ENCODE results near the gene SLC1A1.
"Not testable (repeated sequence)": the region's sequence is repeated elsewhere in the genome, so short reads cannot be mapped to it uniquely, and the experiment has no call there.

The SLC1A1 gene

DNA sequence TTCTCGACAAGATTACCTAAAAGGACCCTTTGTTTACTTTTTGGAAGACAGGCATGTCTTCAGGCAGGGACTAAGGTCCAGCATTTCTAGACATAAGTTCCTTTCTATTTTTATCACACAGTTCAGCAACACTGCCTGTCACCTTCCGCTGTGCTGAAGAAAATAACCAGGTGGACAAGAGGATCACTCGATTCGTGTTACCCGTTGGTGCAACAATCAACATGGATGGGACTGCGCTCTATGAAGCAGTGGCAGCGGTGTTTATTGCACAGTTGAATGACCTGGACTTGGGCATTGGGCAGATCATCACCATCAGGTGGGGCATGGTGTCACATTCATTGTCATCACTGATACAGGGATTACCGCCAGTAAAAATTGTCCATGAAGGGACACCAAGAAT is 86.2 kb downstream of the SLC1A1 start:
- DNase-seq (ENCODE audit: low read depth, low spot score) = no peak

DNA sequence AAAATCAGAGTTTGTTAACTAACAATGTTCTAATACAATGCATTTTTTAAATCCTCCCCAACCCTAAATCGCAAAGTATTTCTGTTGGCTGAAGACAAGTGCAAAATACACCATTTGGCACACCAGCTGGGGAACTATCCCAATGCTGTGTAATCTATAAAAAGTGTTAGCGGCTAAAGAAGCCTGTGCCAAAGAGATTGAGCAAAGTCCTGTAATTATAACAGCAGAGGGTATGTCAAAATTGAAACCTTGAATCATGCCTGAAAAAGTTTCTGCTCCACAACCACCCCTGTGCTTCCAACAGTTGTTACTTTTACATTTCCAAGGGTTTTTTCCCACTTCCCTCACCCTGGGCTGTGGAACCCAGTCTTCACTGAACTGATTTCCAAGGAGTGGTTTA is 88.7 kb downstream of the SLC1A1 start:
- DNase-seq (ENCODE audit: low read depth, low spot score) = no peak

DNA sequence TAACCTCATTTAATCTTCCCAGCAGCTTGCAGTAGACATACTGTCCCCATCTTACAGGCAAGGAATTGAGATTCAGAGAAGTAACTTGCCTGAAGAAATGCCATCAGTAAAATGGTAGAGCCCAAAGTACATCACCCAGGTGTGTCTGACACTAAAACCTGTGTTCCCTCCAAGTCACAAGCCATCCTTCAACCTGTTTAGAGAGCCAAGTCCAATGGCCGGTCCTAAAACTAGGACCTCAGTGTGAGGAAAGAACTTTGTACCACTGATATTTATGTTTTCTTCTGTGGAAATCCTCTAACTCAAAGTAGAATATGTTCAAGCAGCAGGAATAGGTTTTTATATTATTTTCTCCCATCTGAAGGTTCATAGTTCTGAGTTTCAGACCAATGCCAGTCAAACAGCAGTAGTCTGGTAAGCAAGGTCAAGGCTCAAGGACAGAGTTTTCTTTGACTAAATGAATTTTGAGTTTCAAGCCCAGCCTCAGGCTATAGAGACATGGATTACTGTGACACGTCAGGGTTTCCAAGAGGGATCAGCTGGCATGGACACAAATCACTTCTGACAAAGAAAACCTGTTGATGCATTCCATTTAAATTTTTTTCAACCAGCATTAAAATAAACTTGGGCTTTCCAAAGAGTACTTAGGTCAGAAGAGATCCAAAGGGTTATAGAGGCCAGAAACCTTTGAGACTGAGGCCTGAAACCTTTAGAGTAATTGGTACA is 90.9 kb downstream of the SLC1A1 start:
- no peak for DNase-seq (ENCODE audit: low read depth, low spot score)

DNA sequence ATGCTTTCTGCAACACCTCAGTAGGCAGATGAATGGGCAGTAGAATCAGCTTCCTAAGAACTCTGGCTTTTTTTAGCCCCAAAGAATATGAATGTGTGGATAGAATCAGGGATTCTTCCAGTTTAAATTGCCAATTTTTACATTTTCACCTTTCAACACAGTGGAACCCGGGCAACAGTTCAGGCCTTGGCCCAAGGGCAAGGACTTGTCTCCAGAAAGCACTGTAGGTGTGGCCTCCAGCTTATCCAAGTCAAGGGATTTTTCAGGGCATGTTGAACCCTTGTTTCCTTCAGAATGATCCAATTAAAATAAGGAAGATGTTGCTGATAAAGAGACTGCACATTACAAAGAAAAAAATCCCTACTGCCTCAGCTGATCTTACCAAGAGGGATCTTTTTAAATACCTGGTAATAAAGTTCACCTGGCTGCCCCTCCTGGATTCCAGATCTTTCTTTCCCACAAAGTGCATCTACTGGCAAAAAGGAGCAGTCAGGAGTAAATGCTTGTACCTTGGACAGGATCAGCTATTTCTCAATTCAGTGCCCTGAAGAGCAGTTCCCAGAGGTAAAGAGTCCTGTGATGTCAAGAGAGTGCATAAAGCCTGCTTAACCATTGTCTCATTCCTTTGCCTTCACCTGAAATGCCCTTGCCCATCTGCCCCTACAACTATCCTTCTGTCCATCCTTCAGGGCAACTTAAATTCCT is 91.7 kb downstream of the SLC1A1 start:
- no peak for DNase-seq (ENCODE audit: low read depth, low spot score)

DNA sequence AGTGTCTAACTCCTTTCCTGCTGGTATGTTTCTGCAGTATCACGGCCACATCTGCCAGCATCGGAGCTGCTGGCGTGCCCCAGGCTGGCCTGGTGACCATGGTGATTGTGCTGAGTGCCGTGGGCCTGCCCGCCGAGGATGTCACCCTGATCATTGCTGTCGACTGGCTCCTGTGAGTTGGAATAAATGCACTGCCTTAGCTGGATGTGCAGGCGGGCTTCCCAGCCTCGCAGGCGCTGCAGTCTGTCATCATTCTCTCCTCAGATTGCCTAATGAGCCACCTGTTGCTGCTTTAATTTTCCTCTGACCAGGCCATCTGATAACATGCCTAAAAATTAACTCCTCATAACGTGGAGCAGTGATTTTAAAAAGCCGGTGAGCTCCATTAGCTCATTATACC is 92.7 kb downstream of the SLC1A1 start:
- DNase-seq (ENCODE audit: low read depth, low spot score) = no peak

DNA sequence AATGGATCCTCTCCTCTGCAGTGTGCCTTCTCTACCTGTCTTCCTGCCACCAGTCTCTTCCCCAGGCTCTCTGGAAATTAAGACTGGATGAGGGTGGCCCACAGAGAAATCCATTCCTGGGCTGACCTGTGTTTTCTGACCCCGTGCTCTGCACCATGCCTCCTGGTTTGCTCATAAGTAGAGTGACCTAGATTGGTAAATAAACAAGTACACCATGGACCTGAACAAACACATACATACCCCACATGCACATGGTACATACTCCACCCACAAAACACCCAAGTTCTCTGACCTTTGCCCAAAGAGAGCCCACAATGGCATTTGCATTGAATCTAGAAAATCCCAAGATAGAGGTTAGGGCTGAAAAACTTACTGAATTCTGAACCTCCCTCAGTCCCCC is 94.4 kb downstream of the SLC1A1 start:
- DNase-seq (ENCODE audit: low read depth, low spot score) = no peak

DNA sequence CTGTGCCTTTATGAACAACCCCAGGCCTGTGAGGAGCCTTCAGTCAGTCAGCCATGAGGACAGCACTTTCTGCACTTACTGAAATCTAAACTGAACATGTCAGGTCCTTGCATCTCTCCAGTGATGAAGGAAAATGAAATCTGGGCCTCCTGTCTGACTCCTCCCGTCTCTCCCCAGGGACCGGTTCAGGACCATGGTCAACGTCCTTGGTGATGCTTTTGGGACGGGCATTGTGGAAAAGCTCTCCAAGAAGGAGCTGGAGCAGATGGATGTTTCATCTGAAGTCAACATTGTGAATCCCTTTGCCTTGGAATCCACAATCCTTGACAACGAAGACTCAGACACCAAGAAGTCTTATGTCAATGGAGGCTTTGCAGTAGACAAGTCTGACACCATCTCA is 94.9 kb downstream of the SLC1A1 start:
- DNase-seq (ENCODE audit: low read depth, low spot score) = no peak

DNA sequence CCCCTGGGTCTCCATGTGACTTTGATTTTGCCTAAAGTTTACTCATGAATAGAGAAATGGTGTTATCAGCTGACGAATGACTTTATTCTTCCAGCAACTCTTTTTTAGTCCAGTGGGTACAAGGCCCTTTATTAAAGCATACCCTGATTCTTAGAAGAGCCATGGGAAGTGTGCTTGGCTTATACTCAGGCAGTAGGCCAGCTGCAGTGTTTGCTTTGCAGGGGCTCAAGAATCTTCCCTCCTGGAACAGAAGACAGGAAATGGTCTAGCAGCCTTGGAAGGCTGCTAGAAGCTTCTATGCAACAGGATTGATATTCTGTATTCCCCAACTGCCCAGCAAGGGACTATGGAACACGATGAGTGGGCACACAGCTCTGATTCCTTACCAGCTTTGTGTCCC is 98.5 kb downstream of the SLC1A1 start:
- no peak for DNase-seq (ENCODE audit: low read depth, low spot score)

DNA sequence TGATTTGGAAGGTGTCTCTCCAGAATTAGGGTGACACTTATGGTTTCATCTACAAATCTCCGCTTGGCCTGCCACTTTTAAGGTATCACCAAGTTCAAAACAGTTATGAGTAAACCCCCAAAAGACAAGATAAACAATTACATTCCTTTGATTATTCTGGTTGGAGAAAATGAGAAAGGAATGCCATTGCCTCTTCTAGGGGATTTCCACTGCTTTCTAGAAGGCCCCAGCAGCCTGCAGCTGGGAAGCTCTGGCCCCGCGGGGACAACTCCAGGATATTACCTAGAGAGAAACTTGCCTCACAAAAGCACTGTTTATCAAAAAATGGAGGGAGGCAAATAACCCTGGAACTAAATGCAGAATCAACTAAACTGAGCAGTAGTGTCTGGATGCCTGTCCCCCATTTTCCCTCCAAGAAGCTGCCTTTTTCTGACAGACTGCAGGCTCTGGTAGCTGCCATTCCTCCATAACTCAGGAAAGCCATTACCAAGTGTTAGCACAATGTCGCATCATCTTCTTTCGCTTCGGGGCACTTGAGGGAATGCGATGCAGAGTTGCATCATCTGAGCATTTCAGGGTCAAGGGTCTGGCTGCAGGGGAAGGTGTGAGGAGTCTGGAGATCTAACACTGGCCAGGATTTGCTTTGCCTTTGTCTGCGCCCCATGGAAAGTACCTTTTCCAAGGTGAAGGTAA is 100.3 kb downstream of the SLC1A1 start:
- DNase-seq (ENCODE audit: low read depth, low spot score) = no peak

DNA sequence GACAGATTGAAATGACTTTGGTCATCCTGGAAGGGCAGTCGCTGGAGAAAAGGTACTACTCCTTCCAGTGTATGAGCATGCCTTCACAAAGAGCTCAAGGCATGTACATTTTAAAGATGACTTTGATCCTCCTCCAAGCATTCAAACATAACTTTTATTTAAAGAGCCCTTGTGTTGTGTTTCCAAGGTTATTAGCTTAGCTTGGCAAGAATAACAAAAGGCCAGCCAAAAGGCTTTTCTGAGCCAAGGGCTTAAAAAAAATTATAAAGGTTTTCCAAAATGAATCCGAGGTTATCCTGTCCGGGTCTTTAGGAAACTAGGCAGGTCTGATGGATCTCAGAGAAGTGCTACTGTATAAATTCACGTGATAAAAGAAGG is 100.8 kb downstream of the SLC1A1 start:
- DNase-seq (ENCODE audit: low read depth, low spot score) = no peak

DNA sequence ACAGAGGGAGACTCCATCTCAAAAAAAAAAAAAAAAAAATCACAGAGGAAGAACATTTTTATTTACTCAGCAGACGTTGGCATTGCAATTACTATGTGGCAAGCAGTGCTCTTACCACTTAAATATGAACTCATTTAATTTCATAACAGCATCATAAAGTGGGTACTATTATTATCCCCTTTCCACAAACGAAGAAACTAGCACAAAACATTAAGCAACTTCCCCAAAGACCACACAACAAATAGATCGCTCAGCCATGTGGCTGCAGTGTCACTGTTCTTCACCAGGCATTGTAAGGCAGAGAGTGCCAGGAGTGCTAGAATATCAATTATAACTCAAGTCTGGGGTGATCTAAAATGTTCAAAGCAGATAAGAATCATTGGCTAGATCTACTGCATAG is 102.0 kb downstream of the SLC1A1 start:
- DNase-seq (ENCODE audit: low read depth, low spot score) = no peak

DNA sequence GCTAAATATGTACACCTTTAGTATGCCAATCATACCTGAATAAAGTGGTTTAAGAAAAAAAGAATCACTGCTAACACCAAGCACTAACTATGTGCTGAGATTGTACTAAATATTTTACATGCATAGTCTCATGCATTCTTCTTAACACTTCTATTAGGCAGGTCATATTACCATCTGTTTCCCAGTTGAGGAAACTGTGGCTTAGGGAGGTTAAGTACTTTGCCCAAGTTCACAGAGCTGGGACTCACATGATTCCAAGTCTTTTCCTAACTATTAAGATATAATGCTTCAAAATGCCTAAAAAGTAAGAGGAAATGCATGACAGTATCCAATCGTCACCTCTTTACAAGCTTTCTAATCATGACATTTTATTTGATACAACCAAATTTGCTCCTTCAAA is 102.6 kb downstream of the SLC1A1 start:
- DNase-seq (ENCODE audit: low read depth, low spot score) = no peak

DNA sequence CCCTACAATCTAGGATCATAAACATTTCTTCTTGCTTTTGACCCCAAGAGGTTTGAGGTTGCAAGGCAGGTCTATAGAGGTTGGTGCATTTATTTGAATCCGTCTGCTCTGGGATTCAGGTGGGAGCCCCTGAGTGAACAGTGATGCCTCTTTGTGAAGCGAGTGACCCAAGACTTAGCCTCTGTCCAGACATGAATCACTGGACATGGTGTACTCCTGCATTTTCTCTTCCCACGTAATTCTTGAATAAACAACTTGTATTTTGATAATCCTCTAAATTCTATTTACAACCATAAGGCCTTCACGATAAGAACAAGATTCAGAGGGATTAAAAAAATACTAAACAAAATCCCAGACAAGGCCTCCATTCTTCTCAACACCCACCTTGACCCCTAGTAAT is 104.3 kb downstream of the SLC1A1 start:
- DNase-seq (ENCODE audit: low read depth, low spot score) = no peak

DNA sequence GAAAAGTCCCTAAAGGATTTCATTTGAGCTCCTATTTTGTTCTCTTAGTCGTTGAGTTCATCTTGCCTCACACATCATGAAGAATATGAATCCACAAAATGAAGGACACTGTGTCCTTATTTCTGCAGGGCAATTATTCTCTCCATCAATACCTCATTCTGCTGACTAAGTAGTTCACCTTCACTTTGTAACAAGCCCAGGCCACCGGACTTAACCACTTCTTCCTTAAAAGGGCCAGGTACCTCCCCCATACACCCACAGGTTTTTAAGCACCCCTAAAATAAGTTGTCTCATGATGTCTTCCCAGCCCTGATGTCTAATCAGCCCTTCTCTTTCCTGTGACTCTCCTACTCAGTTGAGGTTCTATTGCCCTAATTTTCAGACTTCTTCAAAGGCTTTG is 104.7 kb downstream of the SLC1A1 start:
- DNase-seq (ENCODE audit: low read depth, low spot score) = no peak

DNA sequence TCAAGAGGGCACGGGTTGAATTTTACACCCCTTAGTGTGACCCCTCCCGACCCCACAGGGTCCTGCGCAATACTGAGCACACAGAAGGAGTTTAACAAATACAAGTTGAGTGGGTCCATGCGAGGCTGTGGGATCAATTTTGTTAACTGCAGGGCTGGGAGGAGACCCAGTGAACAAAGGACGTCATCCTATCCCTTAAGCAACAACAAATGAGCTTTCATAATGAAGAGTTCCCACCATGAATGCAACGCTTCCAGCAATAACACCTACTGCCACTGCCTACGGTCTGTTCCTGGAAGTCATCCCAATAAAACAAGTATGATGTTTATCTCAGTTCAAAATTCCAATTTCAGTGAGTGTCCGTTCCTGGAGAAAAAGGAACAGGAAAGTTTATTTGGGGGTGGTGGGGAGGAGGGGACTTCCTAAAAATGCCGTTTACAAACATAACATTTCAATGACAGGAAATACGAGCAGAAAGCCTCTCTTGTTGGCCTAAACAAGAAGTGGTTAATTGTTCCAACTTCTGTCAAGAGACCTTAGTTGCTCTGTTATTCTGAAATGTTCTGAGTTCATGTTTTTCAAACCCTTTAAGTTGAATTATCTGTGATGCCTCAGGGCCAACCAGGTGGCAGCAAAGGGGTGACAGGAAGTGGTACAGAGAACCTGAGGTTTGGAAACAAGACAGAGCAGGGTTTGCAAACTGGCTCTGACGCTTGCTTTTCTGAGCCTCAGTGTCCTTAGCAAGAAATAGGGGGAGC is 106.1 kb downstream of the SLC1A1 start:
- no peak for DNase-seq (ENCODE audit: low read depth, low spot score)

DNA sequence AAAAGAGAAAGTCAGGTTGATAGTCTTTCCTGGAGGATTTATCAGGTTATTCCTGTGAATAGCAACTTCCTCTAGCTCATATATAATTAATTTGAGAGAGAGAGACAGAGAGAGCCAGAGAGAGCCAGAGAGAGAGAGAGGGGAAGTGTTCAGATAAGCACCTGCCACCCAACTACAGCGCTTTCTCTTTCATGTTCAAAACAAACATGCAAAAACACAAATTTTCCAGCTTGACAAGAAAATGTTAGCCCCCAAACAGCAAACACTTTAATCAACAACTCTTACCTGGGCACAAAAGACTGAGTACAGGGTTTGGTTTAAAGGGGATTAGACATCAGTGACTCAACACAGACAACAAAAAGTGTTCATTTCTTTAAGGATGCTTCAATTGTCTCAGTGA is 110.1 kb downstream of the SLC1A1 start:
- DNase-seq (ENCODE audit: low read depth, low spot score) = no peak

DNA sequence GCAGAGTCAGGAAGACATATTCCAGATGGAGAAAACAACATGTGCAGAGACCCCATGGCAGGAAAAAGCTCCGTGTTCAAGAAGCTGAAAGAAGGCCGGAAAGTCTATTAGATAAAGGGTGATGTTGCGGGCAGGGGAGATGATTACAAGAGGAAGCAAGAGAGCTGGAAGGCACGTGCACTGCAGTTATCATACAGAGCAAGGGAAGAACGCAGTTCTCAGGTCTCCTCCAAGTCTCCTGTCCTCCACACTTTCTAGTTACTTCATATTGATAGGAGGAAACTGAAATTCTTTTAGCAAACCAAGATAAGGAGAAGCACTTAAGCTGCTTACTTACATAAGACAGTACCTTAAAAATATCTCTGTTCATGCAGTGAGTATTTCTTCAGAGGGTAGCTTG is 113.6 kb downstream of the SLC1A1 start:
- no peak for DNase-seq (ENCODE audit: low read depth, low spot score)

DNA sequence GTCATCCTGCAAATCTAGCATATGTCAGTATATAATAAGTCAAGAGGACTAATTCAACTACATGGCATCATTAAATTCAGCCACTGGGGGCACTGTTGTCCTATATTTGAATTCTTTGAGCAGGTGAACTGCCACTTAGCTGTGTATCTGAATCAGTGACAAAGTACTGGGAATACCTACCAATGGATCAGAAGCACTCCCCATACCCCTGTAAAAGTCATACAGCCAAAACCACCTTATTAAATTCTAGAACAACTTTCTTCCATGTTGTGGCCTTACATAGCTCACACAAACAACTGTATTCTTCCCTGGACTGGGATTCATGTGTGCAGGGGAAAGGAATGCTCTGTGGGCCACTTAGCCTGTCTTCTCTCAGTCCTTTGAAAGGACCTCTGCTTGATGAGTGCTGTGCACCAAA is 114.4 kb downstream of the SLC1A1 start:
- DNase-seq (ENCODE audit: low read depth, low spot score) = peak; percentile 13

DNA sequence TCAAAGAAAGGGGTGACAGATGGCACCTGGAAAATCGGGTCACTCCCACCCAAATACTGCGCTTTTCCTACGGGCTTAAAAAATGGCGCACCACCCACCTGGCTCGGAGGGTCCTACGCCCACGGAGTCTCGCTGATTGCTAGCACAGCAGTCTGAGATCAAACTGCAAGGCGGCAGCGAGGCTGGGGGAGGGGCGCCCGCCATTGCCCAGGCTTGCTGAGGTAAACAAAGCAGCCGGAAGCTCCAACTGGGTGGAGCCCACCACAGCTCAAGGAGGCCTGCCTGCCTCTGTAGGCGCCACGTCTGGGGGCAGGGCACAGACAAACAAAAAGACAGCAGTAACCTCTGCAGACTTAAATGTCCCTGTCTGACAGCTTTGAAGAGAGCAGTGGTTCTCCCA is 115.8 kb downstream of the SLC1A1 start:
- not testable (repeated sequence) for DNase-seq (ENCODE audit: low read depth, low spot score)

DNA sequence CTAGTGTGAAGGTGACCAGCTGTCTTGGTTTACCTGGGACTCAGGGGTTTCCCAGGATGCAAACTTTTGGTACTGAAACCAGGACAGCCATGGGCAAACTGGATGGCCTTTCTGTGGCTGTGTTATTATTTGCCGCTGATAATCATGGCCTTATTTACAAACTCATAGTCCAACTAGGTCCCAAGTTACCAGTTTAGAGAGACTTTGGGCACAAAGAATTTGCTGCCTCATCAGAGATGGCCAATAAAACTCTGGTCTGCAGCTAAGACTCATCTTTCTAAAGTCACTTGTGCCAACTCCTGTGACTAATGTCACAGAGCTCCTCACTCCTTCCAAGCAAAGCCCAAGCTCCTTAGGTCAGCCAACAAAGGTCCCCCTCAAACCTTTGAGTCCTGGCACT is 124.4 kb downstream of the SLC1A1 start:
- no peak for DNase-seq (ENCODE audit: low read depth, low spot score)

DNA sequence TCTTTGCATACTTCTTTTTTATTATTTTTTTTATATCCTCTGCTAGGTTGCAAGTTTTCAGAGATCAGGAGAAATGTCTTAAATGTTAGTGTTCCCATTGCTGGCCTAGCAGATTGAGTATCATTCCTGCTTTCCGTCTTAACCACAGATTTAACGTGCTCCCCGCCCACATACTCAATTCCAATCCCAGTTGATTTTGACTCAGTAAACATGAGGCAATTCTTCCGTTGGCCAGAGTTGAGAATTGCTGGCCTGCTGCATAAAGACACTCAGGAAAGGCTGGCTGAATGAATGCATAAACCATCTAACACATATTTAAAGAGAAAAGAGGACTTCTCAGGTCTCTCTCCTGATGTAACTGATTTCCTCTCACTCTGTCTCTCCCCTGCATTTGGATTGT is 125.0 kb downstream of the SLC1A1 start:
- DNase-seq (ENCODE audit: low read depth, low spot score) = no peak

DNA sequence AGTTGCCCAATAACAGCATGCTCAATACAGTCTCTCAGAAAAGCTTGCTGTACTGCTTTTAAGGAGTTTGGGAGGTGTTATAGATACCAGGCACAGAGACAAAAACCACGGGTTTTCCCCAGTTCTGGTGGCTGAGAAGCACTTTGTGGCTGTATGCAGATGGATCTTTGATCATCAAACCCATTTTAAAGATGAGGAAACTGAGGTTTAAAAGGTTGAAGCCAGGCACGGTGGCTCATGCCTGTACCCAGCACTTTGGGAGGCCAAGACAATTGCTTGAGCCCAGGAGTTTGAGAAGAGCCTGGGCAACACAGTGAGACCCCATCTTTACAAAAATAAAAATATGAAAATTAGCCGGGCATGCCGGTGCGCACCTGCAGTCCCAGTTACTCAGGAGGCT is 125.5 kb downstream of the SLC1A1 start:
- DNase-seq (ENCODE audit: low read depth, low spot score) = no peak

All from brain pericyte (primary cell).